HG03520 (cell line): ENCODE results near the gene SGPP2.

Experiments used
- ATAC-seq: cut with Tn5 transposase; IDR thresholded peaks from one replicate; pipeline ENCODE4 v1.9.1; 2021; ENCODE audit warnings: mild to moderate bottlenecking, moderate library complexity; ENCODE audit not compliant: unreplicated experiment

Gene SGPP2

GRCh38 chr2:222522082-222522481 is 97.7 kb downstream of the SGPP2 start:
- ATAC-seq = no peak

- ATAC-seq = peak; percentile 41
Measured at GRCh38 chr2:222523783-222524544, 99.6 kb downstream of the SGPP2 start.

- no peak for ATAC-seq
Measured at GRCh38 chr2:222525811-222526210, 101.5 kb downstream of the SGPP2 start.

GRCh38 chr2:222526480-222527277 is 102.3 kb downstream of the SGPP2 start:
- ATAC-seq = peak; percentile 37

GRCh38 chr2:222532315-222532714 is 108.0 kb downstream of the SGPP2 start:
- no peak for ATAC-seq

- no peak for ATAC-seq
Measured at GRCh38 chr2:222535477-222535876, 111.1 kb downstream of the SGPP2 start.

GRCh38 chr2:222538535-222538934 is 114.2 kb downstream of the SGPP2 start:
- ATAC-seq = no peak

- ATAC-seq = no peak
Measured at GRCh38 chr2:222544661-222545060, 120.3 kb downstream of the SGPP2 start.

GRCh38 chr2:222545823-222546795 is 121.8 kb downstream of the SGPP2 start:
- ATAC-seq = no peak

- ATAC-seq = no peak
Measured at GRCh38 chr2:222547083-222547482, 122.7 kb downstream of the SGPP2 start.

GRCh38 chr2:222548992-222549391 is 124.6 kb downstream of the SGPP2 start:
- no peak for ATAC-seq

GRCh38 chr2:222554517-222554916 is 130.2 kb downstream of the SGPP2 start:
- ATAC-seq = no peak

- no peak for ATAC-seq
Measured at GRCh38 chr2:222561151-222561550, 136.8 kb downstream of the SGPP2 start.

GRCh38 chr2:222561817-222562645 is 137.7 kb downstream of the SGPP2 start:
- ATAC-seq = peak; percentile 75

- ATAC-seq = no peak
Measured at GRCh38 chr2:222563106-222563718, 138.9 kb downstream of the SGPP2 start.

- ATAC-seq = no peak
Measured at GRCh38 chr2:222563936-222564335, 139.6 kb downstream of the SGPP2 start.

- no peak for ATAC-seq
Measured at GRCh38 chr2:222566229-222566628, 141.9 kb downstream of the SGPP2 start.

- ATAC-seq = no peak
Measured at GRCh38 chr2:222568865-222569264, 144.5 kb downstream of the SGPP2 start.

GRCh38 chr2:222569826-222570225 is 145.5 kb downstream of the SGPP2 start:
- ATAC-seq = no peak

- no peak for ATAC-seq
Measured at GRCh38 chr2:222572264-222572721, 147.9 kb downstream of the SGPP2 start.
